Lower lobe of right lung (tissue), 2 donors: Measurements from ENCODE around the gene RAB9B. TPM values are rescaled to one million over a fixed set of nuclear protein-coding genes. Genes with fewer than 3 reads are reported as not detected.

Source experiments
- ATAC-seq, 2 donors: fragments of 200-7000 bp; cut with Tn5 transposase; one replicate each; pipeline ENCODE4 v1.9.1; 2020 to 2022; ENCODE audit warnings: mild to moderate bottlenecking in 2 of 2, moderate library complexity in 2 of 2
- DNase-seq: peaks from one replicate; pipeline ENCODE4 v3.0.0-alpha.2; 2020
- H3K27ac ChIP-seq: fragments of 200-600 bp; one replicate; pipeline ENCODE4 v1.8.0; 2022
- H3K27me3 ChIP-seq: fragments of 200-600 bp; one replicate; pipeline ENCODE4 v1.8.0; 2022; ENCODE audit warnings: low read depth
- H3K36me3 ChIP-seq: fragments of 200-600 bp; one replicate; pipeline ENCODE4 v1.8.0; 2022; ENCODE audit warnings: mild to moderate bottlenecking
- H3K4me1 ChIP-seq: fragments of 200-600 bp; one replicate; pipeline ENCODE4 v1.8.0; 2022
- H3K4me3 ChIP-seq: fragments of 200-600 bp; one replicate; pipeline ENCODE4 v1.8.0; 2022; ENCODE audit warnings: mild to moderate bottlenecking
- H3K9me3 ChIP-seq: fragments of 200-600 bp; one replicate; pipeline ENCODE4 v1.8.0; 2022
- intact Hi-C: fragments of 100-400 bp; cut with DNase I; formaldehyde crosslinking; loops from one replicate; pipeline ENCODE4 v1.11.0; 2022
- total RNA-seq: library from RNA; stranded (reverse); fragmentation: NEBNext Ultra II Directional; extraction: Animal tissue kit (Norgen Biotek cat#: 25700); gene quantifications from one replicate; pipeline ENCODE4 v1.2.1, GENCODE V29; 2021
- TF ChIP-seq, protein P1 (sequence below): fragments of 200-600 bp; IDR thresholded peaks from one replicate; pipeline ENCODE4 v1.8.0; 2022; ENCODE audit warnings: antibody characterized with exemption, mild to moderate bottlenecking
- donor health status: DM: no; HTN: yes; CAD: no; lungs with severe emphysema.

Gene RAB9B
- total RNA-seq, 1 donor from 2014 or later: 0.59 TPM

DNA sequence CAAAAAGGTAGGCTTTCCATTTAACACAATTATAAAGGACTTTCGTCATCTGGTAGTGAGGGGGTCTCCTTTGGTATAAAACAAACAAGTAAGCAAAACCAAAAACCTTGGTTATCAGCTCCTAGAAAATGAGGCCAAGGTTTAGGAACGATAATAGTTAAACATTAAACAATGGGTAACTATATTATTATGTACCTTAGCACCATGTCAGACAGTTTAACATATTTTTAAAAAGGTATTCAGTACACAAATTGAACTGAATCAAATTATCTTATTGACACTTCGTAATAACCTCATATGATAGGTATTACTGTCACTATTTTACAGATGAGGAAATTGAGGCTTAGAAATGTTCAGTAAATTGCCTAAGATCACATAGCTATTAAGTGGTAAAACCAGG lies 32.1 kb upstream of the RAB9B start:
- intact Hi-C loops: no loop called here
- Histone ChIP-seq H3K36me3 (no peaks in the 10 kb centered on the region), H3K4me3 (no peak overlapping the region), H3K4me1 (no peaks in the 10 kb centered on the region), H3K9me3 (no peaks in the 10 kb centered on the region), H3K27ac (no peak overlapping the region), H3K27me3 (no peaks in the 10 kb centered on the region)
- TF ChIP-seq, protein P1, sequence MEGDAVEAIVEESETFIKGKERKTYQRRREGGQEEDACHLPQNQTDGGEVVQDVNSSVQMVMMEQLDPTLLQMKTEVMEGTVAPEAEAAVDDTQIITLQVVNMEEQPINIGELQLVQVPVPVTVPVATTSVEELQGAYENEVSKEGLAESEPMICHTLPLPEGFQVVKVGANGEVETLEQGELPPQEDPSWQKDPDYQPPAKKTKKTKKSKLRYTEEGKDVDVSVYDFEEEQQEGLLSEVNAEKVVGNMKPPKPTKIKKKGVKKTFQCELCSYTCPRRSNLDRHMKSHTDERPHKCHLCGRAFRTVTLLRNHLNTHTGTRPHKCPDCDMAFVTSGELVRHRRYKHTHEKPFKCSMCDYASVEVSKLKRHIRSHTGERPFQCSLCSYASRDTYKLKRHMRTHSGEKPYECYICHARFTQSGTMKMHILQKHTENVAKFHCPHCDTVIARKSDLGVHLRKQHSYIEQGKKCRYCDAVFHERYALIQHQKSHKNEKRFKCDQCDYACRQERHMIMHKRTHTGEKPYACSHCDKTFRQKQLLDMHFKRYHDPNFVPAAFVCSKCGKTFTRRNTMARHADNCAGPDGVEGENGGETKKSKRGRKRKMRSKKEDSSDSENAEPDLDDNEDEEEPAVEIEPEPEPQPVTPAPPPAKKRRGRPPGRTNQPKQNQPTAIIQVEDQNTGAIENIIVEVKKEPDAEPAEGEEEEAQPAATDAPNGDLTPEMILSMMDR: no peak
- DNase-seq (no peak), ATAC-seq (no peak)

DNA sequence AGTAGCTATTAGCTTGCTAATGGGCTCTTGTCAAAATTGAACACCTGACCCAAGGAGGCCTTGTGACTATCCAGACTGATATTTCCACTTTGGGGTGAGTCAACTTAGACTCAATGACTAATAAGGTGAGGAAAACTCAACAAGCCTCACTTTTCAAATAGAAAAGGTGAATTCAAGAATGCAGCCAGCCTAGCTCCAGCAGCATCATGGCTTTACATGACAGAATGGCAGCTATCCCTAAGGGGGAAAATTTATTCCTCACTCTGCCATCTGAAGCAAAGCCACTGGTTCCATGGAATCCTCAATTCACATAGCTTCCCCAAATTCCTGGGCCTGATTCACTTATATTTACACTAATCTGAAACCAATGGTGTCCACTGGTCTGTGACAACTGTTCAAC lies 29.1 kb upstream of the RAB9B start:
- Histone ChIP-seq H3K27me3 (no peaks in the 10 kb centered on the region), H3K36me3 (no peaks in the 10 kb centered on the region), H3K9me3 (no peaks in the 10 kb centered on the region), H3K27ac (no peak overlapping the region), H3K4me1 (no peaks in the 10 kb centered on the region), H3K4me3 (no peak overlapping the region)
- intact Hi-C loops: no loop called here
- ATAC-seq (no peak), DNase-seq (no peak)
- TF ChIP-seq, protein P1: no peak

DNA sequence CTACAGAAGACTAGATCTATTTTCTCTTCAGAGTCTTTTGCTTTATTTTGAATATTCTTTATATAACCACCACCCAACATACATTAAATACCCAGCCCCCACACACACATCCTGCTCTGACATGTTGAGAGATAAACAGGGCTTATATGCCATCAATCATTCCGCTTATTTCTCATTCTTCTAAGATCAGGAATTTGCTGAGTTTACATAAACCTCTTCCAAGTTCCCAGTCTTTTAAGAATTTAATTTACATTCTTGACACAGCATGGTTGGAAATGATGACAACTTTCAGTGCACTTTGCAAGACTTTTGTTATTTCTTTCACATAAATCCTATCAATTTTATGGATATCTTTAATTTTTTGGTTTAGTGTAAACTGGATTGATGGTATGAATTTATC lies 17.5 kb upstream of the RAB9B start:
- H3K27ac ChIP-seq: no peak overlapping the region
- H3K4me1 ChIP-seq: no peaks in the 10 kb centered on the region
- TF ChIP-seq, protein P1: no peak
- no peaks in the 10 kb centered on the region for H3K36me3 ChIP-seq
- intact Hi-C loops: no loop called here
- ATAC-seq (no peak), DNase-seq (no peak)
- no peak overlapping the region for H3K4me3 ChIP-seq
- no peaks in the 10 kb centered on the region for H3K9me3 ChIP-seq
- H3K27me3 ChIP-seq: no peaks in the 10 kb centered on the region

DNA sequence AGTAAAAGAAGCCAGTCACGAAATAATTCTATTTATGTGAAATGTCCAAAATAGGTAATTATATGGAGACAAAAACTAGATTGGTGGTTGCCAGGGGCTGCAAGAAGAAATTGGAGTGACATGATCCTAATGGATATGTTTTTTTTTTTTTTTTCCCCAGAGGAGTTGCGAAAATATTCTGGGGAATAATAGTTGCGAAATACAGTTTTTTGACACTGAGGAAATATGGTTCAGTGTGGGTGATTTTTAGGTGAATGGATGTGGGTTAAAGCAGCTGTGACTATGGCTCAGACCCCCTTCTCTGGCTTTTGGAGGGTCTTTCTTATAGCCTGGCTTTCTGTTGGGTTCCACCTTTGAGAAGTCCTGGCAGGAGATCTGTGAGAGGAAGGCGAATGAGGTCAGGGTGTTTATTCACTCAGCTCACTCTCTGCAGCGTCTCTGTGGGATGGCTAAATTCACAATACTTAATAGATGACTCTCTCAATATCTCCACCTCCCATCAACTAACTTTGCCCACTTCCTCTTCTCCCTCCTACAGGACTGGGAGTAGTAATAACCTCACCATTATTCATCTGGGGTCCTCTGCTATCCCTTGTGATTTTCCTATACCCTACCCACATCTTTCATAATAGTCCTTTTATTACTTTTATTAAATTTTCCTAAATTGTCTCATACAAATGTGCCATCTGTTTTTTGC lies 15.3 kb upstream of the RAB9B start:
- DNase-seq (no peak), ATAC-seq (no peak)
- Histone ChIP-seq H3K27me3 (no peaks in the 10 kb centered on the region), H3K36me3 (no peaks in the 10 kb centered on the region), H3K9me3 (no peaks in the 10 kb centered on the region), H3K4me1 (no peaks in the 10 kb centered on the region), H3K4me3 (no peak overlapping the region), H3K27ac (no peak overlapping the region)
- intact Hi-C loops: no loop called here
- TF ChIP-seq, protein P1: no peak

DNA sequence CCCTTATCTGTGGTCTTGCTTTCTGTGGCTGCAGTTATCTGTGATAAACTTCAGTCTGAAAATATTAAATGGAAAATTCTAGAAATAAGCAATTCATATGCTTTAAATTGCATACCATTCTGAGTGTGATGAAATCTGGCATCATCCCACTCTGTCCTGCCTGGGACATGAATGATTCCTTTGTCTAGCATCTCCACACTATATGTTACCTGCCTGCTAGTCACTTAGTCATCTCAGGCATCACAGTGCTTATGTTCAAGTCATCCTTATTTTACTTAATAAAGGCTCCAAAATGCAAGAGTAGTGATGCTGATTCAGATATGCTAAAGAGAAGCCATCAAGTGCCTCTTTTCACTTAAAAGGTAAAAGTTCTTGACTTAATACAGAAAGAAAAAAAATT lies 14.3 kb upstream of the RAB9B start:
- TF ChIP-seq, protein P1: no peak
- H3K4me1 ChIP-seq: no peaks in the 10 kb centered on the region
- ATAC-seq (no peak), DNase-seq (no peak)
- no peaks in the 10 kb centered on the region for H3K27me3 ChIP-seq
- H3K36me3 ChIP-seq: no peaks in the 10 kb centered on the region
- H3K4me3 ChIP-seq: no peak overlapping the region
- intact Hi-C loops: no loop called here
- H3K27ac ChIP-seq: no peak overlapping the region
- no peaks in the 10 kb centered on the region for H3K9me3 ChIP-seq
